ENCODE data around the gene TMEM271. TPM values are rescaled to one million over a fixed set of nuclear protein-coding genes. Genes with fewer than 3 reads are reported as not detected.

TMEM271 gene, protein sequence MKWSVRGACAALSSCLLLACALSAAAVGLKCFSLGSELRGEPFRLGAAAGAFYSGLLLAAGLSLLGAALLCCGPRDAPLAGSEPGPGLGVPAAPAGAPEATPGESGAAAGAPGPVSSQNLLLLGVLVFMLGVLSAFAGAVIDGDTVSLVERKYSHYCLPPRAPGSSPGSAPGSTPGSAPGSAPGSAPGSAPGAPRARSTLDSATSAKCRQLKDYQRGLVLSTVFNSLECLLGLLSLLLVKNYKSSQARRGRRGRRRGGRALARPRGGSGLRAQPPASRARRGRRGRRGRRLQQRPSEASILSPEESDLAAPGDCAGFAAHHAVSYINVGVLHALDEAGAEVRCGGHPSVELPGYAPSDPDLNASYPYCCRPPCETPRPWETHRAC
- not detected for total RNA-seq

DNA sequence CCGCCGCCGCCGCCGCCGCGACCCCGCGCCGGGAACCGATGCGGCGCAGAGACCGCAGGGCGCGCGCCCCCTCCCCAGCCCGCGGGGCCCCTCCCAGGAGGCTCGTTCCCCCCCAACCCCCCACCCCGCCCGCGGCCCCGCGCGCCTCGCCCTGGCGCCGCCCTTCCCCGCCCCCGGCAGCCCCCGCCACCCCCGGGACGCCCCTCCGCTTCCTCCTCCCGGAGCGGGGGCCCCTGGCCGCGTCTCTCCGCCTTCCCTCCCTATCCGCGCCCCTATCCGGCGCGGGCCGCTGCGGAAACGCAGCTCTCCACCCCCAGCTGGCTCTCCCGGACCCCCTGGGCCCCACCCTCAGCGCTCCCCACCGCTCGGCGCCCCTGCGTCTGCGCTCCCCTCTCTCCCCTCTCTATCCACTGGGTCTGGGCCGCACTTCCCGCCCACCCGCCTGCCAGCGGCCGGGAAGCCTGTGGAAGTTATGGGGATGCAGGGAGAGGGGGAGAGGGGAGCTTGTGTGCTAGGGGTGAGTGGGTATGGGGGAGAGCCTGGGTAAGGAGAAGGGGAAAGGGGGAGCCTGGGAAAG lies at the start of gene TMEM271:
TMEM271 (minus strand) TSS at position 51 of the 577 bp plus-strand sequence. CDS start 233 bp downstream, outside the sequence.
- no peak for DNase-seq (ENCODE audit: low read depth in 2 of 3, low spot score in 2 of 3)

DNA sequence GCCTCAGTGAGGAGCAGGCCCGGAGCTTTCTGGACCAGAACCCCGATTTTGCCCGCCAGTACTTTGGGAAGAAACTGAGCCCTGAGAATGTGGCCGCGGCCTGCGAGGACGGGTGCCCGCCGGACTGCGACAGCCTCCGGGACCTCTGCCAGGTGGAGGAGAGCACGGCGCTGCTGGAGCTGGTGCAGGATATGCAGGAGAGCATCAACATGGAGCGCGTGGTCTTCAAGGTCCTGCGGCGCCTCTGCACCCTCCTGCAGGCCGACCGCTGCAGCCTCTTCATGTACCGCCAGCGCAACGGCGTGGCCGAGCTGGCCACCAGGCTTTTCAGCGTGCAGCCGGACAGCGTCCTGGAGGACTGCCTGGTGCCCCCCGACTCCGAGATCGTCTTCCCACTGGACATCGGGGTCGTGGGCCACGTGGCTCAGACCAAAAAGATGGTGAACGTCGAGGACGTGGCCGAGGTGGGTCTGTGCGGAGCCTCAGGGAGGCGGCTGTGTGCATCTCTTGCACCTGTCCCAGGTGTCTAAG lies 49.6 kb upstream of the TMEM271 start:
- no peak for DNase-seq (ENCODE audit: low read depth in 2 of 3, low spot score in 2 of 3)

DNA sequence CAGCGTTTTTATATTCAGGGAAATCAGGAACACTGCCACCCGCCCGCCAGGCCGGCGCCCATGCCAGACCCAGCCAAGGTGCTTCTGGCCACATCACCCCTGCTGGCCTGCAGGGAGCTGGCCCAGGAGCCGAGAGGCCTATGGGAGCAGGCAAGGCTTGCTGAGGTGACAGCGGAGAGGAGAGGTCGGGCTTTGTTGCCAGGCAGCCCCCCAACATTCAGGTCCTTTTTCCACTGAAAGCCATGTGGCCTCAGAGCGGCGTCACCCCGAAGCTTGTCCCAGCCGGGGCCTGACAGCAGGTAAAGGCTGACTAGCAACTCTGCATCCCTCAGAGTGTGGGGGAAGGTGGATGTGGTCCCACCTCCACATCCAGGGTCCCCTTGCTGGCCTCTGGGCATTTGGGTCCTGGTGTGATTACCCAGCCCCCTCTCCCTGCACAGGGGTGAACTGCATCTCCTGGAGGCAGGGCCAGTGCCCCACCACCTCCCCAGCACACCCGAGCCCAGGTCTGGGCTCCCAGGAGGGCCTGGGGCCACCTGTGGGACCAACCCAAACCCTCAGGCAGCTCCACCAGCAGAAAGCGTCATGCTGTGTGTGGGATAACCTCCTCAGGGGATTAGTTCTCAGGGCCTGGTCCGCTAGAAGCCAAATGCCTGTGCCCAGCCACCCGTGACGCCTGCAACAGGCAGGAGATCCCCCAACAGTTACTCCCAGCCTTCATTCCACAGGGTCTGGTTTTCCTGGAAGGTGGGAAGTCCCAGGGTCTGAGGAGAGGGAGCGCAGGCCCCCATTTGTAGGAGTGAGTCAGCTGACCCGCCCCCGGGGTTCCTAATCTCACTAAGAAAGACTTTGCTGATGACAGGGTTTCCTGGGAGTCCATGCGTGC lies 48.9 kb upstream of the TMEM271 start, which contains the start of gene PDE6B:
PDE6B (plus strand) TSS at position 869 of the 886 bp plus-strand sequence. CDS start 54 bp downstream, outside the sequence.
- no peak for DNase-seq (ENCODE audit: low read depth in 2 of 3, low spot score in 2 of 3)

DNA sequence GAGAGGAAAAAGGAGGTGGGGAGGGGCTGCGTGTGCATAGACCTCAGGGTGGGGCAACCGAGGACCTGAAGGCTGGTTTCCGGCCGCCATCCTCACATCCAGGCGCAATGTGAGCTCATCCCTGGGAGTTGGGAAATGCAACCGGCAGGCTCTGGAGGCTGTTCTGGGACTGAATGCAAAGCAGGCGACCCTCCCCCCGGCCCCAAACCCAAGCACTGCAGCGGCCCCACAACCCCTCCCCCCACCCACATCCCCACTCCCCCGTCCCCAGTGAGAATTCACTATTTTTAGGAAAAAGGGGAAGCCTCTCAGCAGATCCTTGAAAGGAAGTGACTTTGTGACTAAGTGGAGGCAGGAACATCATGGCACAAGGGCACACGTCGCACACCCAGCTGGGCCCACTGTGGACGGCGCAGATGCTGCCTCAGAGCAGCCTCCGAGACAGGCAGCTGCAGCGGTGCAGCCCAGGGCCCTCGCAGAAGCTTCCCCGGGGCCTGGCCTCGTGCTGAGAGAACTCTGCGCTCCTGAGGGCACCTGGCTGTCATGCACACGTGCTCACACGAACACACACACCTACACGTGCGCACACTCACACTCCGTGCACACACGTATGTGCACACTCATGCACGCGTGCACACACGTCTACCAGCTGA lies 47.9 kb upstream of the TMEM271 start:
- DNase-seq (ENCODE audit: low read depth in 2 of 3, low spot score in 2 of 3) = no peak

DNA sequence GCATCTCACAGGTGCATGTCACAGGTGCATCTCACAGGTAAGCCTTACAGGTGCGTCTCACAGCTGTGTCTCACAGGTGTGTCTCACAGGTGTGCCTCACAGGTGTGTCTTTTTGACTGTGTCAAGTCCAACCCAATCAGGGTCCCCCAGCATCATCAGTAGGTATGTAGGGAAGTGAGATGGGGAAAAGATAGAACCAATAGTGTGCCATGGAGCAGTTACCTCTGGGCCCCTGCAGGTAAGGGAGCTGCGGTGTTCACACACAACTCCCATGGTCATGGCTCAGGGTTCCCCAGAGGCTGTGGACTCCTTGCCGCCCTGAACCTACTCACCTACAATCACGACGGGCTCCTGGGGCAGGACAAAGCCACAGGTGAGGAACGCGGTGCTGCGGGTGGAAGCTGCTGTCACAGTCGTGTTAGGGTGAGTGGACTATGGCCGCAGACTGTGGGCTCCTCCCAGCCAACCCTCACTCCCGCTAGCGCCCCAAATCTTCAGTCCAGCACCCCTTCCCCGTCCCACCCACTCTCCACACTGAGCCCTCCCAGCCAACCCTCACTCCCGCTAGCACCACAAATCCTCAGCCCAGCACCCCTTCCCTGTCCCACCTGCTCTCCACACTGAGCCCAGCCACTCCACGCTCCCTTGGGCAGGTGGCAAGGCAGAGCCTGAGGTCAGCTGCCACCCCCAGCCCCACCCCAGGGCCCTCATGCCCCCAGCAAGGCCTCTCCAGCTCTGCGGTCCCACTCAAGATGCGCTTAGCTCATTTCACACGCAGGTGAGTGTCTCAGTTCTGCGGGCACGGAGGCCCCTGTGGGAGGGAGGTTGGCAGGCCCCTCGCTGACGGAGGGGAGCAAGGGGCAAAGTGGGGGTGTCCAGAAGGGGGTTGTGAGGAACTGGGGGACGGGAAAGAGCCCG lies 47.2 kb upstream of the TMEM271 start:
- DNase-seq (ENCODE audit: low read depth in 2 of 3, low spot score in 2 of 3) = no peak

DNA sequence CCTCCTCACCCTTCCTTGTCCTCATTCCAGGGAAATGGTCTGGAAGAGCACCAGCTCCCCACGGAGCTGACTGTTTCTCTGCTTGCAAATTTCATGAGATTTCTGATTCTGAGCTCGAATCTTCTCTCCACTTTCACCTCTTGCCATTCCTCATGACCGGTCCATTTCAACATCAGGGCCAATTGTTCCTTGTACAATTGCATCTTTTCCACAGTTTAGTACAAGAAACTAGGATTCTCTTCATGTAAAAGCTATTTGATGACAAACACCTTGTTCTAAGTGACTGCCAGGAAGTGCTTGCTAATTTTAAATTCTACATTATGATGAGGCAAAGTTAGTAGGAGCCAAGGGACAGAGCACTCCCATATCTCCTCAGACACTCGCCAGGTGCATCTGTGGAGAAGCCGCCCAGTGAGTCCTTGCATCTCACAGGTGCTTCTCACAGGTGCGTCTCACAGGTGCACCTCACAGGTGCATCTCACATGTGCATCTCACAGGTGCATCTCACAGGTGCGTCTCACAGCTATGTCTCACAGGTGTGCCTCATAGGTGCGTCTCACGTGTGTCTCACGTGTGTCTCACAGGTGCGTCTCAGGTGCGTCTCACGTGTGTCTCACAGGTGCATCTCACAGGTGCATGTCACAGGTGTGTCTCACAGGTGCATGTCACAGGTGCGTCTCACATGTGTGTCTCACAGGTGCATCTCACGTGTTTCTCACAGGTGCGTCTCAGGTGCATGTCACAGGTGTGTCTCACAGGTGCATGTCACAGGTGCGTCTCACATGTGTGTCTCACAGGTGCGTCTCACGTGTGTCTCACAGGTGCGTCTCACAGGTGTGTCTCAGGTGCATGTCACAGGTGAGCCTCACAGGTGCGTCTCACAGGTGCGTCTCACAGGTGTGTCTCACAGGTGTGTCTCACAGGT lies 46.2 kb upstream of the TMEM271 start:
- peak in 1 of 3 donors; percentile 4 for DNase-seq (ENCODE audit: low read depth in 2 of 3, low spot score in 2 of 3)

DNA sequence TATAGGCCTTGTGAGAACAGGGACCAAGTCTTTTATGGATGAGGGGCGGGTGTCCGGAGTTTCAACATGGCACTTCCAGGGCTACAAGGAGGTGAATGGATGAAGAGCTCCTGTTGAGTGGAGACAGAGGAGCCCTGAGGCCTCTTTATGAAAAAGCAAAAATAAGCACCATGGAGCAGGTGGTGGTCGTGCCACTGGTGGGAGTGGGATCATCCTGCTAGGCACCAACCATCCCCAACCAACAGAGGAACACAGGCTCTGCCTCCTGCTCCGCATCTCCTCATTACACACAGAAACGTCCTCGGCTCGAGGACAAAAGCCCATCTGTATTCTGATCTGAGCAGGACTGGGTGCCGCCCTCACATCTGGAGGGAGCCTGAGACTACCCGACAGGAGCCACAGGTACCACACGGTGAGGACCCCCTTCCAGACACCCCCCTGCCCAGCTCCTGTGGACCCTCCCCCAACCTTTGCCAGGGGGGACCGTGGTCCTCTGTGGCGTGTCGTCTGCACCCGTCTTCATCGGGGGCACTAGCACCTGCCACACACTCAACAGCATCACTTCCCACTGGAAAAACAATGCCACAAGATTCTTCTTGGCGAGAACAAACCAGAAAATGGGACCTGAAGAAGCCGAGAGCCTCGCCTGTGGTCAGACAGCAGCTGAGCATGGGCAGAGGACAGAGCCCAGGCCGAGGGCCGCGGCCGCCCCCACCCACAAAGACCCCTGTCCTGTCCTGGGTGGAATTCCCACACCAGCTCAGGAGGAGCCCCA lies 45.4 kb upstream of the TMEM271 start:
- no peak for DNase-seq (ENCODE audit: low read depth in 2 of 3, low spot score in 2 of 3)

DNA sequence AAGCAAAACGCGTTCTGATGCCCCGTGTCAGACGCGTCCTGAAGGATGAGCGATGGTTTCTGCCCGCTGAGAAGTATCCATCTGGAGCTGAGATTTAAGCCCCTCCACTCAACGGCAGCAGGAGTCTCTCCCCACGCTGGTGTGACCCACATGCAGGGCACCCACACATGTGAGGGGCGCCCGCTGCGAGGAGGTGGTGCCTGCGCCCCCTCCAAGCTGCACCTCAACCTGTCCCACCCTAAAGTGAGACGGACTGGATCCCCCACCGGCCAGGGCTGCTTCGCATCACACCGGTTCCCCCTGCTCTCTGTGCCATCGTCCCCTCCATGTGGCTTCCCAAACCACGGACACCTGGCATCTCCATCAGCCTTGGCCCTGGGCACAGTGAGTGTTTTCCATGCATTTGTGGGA lies 44.8 kb upstream of the TMEM271 start:
- DNase-seq (ENCODE audit: low read depth in 2 of 3, low spot score in 2 of 3) = no peak

DNA sequence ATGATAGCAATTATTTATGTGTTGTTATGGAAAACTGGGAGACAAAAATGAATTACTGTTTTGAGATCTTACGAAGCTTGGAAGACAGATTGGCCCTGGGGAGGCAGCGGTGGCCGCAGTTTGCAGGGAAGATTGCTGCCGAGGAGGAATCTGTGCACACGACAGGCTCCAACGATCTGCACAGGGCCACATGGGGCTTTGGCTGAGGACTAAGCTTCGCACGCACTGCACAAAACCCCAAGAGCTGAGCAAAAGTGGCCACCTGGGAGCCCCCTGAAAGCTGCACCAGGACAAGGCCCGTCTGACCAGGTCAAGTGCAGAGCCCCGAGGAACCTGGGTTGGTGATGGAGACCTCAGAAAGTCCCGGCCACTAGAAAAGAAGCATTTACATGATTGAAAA lies 44.1 kb upstream of the TMEM271 start:
- no peak for DNase-seq (ENCODE audit: low read depth in 2 of 3, low spot score in 2 of 3)

DNA sequence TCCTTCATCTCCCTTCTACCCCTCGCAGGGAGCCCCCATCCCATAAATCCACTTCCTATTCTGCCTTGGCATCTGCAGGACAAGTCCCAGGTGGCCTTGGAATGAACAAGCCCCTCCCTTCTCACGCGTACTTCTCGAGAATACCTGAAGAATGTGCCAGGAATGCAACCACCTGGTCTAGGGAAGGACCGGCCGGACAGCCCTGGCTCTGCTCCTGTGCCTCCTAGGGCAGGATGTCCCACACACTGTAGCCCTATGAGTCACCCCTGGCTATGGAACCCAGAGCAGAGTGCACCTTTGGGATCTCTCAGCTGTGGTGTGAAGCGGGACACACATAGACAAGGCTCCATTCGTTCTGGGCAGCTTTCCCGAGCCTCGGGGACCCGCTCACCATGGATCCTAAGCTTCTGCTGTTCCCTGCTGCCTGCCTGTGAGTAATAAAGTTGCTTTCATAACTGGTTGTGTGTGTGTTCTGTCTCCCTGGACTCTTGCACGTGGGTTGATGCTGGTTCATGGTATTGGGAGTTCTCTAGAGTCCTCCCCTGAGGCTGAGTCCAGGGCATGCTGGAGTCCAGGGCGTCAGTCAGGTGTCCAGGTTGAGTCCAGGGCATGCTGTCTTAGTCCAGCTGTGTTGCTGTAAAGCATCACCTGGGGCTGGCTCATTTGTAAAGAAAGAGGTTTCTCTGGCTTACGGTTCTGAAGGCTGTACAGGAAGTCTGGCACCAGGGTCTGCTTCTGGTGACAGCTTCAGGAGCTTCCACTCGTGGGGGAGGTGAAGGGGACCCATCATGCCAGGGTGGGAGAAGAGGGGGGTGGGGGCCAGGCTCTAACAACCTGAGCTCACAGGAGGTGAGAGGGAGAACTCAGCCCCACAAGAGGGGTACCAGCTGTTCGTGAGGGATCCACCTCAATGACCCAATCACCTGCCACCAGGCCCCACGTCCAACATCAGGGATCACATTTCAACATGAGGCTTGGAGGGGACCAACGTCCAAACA lies 41.8 kb upstream of the TMEM271 start:
- no peak for DNase-seq (ENCODE audit: low read depth in 2 of 3, low spot score in 2 of 3)

DNA sequence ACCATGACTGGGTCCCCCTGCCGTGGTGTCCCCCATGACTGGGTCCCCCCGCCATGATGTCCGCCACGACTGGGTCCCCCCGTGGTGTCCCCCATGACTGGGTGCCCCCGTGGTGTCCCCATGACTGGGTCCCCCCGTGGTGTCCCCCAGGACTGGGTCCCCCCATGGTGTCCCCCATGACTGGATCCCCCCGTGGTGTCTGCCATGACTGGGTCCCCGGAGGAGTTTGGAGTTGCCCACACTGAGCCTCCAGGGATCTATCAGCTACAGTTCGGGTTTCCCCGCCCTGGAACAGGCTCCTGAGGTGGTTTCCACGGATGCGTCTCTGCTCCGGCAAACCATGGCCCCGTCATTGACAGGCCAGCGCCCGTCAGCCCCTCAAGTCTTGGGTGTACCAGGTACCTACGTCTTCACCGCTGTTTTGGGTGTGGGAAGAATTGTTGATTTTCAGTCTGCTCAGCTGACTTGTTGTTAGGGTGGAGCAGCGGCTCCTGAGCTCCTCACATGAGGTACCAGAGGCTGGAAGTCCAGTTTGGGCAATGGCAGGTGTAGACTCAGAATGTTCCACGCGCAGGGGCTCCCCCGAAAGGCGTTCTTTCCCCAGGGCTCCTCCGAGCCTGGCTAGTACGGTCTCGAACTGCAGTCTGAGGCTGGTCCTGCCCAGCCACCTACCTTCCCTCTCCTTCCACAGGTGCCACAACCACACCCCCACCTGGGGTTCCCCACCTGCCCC lies 41.0 kb upstream of the TMEM271 start:
- no peak for DNase-seq (ENCODE audit: low read depth in 2 of 3, low spot score in 2 of 3)

DNA sequence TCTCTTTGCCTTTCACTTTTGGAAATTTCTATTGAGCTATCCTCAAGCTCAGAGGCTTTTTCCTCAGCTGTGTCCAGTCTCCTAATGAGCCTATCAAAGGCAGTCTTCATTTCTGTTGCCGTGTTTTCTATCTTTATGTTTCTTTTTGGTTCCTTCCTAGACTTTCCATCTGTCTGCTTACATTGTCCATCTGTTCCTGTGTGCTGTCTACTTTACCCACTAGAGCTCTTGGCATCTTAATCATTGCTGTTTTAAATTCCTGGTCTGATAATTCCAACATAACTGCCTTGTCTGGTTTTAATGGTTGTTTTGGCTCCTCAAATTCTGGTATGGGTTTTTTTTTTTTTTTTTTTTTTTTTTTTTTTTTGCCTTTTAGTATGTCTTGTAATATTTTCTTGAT lies 40.0 kb upstream of the TMEM271 start:
- no peak for DNase-seq (ENCODE audit: low read depth in 2 of 3, low spot score in 2 of 3)

DNA sequence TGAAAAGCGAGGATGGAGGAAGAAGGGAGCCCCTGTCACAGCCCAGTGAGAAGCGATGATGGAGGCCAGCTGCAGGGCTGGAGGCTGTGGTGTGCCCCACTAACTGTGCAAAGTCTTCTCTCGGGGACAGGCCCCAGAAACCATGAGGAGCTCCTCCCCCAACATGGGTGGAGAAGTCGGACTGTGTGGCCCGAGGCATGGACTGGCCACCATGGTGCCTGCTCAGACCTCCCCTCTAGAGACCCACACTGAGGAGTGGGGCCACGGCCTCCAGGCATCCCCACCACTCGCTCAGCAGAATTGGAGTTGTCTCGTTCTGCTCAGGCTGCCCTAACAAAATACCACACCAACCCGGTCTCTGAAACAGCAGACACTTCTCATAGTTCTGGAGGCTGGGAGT lies 37.0 kb upstream of the TMEM271 start:
- DNase-seq (ENCODE audit: low read depth in 2 of 3, low spot score in 2 of 3) = no peak

DNA sequence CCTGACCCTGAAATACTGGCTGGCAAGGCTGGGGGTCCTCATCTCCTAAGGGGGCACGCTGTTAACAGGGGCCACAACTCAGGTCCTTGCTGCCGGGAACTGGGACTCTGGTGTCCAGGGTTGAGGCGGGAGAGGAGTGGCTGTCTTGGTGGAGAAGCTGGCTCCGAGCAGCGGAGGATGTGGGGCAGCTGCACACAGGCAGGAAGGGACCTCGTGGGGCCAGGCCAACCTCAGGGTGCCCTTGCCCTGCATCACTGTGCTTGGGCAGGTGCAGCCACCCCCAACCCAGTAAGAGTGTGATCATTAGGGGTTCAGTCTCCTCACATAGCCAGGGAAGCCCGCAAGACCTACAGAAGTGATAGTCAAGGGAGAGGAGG lies 36.6 kb upstream of the TMEM271 start:
- no peak for DNase-seq (ENCODE audit: low read depth in 2 of 3, low spot score in 2 of 3)

DNA sequence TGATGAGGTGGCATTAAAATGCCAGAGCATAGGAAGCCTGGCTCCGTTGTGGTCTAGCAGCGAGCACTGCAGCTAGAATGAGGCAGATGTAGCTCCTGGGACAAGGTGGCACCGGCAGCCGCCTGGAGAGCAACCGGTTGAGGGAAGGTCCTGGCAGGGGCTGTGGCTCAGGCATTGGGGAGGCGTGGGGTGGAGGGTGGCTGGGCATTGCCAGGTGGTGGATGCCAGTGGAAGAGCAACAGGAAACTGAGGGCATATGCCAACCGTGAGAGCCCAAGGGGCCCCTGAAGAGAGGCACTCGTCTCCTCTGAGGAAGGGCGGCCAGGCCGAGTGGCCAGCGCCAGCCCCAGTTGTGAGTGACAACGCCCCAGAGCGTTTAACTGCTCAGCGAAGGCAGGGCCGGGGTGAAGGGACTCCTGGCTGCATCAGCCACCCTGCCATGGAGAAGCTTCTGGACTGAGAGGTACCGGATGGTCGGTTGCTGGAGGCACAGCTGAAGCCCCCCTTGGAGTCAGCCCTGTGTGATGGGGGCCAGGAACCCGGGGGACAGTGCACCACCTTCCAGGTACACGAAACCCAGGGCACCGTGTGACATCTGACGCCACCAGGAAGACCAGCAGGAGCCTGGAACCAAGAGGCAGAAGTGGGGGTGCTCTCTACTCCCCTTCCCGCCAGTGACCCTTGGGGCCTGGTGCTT lies 36.1 kb upstream of the TMEM271 start:
- no peak for DNase-seq (ENCODE audit: low read depth in 2 of 3, low spot score in 2 of 3)
